ENCODE data around the gene FAM124A. TPM values are rescaled to one million over a fixed set of nuclear protein-coding genes. Genes with fewer than 3 reads are reported as not detected.
A peak's percentile ranks its signal among the peaks of the same experiment; 100 is the strongest.

The FAM124A gene
- total RNA-seq, 2 donors from 2014 or later, result 49.7 to 56.6 TPM

DNA sequence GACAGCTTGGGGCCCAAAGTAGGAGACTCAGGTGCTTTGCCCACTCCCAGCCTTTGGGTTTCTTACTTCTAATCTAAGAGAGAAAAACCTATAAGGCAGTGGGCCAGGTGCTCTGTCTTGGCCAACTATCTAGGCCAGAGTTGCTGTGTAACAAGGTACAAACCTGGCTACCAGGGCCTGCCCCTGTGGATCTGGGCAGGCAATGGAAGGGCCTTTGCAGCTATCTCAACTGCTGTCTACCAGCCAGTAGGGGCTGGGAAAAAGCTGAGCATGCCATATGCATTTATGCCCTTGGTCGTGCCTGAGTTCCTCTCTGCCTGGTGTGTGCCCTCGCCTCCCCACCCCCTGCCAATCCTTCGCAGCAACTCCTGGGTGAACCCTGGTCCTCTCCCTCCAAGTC lies 100.6 kb downstream of the FAM124A start:
- Mint-ChIP-seq H3K27me3 (ENCODE audit: insufficient read depth) (peaks cover 26% of the 10 kb centered on the region), H3K36me3 (ENCODE audit: low read depth) (no peaks in the 10 kb centered on the region), H3K27ac (no peak overlapping the region), H3K9me3 (no peaks in the 10 kb centered on the region), H3K4me3 (no peak overlapping the region), H3K4me1 (peaks cover 6% of the 10 kb centered on the region)
- Histone ChIP-seq H3K4me1 (ENCODE audit: control insufficient read depth, insufficient read depth, low read length) (no peaks in the 10 kb centered on the region), H3K36me3 (ENCODE audit: control insufficient read depth, insufficient read depth, low read length) (no peaks in the 10 kb centered on the region), H3K4me3 (ENCODE audit: low read length) (no peak overlapping the region), H3K9ac (ENCODE audit: extremely low read depth, low read length, poor library complexity, severe bottlenecking) (no peak overlapping the region), H3K9me3 (ENCODE audit: control insufficient read depth, low read length) (no peaks in the 10 kb centered on the region), H3K27me3 (ENCODE audit: control insufficient read depth, insufficient read depth, low read length, poor library complexity, severe bottlenecking) (no peaks in the 10 kb centered on the region), H3K27ac (ENCODE audit: low read depth, low read length) (no peak overlapping the region)
- DNase-seq, result peak; percentile 50
- WGBS, 2 experiments (ENCODE audit: insufficient coverage in 1 of 2, insufficient read length in 1 of 2), result 75 to 82% methylated on average over 3 of the region's 3 CpGs
- TF ChIP-seq, protein P1, sequence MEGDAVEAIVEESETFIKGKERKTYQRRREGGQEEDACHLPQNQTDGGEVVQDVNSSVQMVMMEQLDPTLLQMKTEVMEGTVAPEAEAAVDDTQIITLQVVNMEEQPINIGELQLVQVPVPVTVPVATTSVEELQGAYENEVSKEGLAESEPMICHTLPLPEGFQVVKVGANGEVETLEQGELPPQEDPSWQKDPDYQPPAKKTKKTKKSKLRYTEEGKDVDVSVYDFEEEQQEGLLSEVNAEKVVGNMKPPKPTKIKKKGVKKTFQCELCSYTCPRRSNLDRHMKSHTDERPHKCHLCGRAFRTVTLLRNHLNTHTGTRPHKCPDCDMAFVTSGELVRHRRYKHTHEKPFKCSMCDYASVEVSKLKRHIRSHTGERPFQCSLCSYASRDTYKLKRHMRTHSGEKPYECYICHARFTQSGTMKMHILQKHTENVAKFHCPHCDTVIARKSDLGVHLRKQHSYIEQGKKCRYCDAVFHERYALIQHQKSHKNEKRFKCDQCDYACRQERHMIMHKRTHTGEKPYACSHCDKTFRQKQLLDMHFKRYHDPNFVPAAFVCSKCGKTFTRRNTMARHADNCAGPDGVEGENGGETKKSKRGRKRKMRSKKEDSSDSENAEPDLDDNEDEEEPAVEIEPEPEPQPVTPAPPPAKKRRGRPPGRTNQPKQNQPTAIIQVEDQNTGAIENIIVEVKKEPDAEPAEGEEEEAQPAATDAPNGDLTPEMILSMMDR (conservative IDR thresholded peaks at IDR 0.05), result peak; percentile 23

DNA sequence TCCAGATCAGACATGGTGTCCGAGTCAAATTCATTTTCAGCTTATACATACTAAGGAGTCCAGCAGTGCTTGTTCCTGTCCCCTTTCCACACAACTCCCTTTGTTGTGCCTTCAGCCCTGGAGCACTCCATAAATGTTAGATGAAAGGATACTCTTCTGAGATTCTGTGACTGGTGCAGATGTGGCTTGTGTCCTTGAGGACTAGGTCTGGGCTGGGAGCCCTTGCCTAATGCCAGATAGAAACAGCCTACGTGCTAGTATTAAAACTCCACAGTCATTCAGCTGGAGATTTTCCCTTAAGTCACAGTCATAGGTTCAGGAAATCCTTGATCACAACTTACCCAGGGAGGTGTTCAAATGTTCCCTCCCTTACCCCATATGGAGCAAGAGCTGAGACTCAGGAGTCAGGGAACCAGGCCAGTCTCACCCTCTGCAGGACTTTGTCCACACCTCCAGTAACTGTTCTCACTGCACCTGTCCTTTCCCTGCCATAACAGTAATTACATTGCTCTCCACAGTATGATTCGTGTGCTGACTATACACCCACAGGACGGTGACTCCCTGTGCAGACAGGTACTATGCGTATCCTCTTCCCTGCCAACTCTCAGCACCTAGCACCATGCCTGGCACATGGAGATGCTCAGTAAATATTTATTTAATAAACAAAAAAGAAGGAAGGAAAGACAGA lies 101.8 kb downstream of the FAM124A start:
- TF ChIP-seq, protein P1 (conservative IDR thresholded peaks at IDR 0.05), result no peak
- H3K9me3 Mint-ChIP-seq, result no peaks in the 10 kb centered on the region
- H3K4me1 Mint-ChIP-seq, result peaks cover 6% of the 10 kb centered on the region
- H3K27me3 Mint-ChIP-seq (ENCODE audit: insufficient read depth), result peaks cover 15% of the 10 kb centered on the region
- no peaks in the 10 kb centered on the region for H3K9me3 ChIP-seq (ENCODE audit: control insufficient read depth, low read length)
- H3K27ac Mint-ChIP-seq, result no peak overlapping the region
- peak; percentile 30 for DNase-seq
- H3K36me3 Mint-ChIP-seq (ENCODE audit: low read depth), result no peaks in the 10 kb centered on the region
- H3K9ac ChIP-seq (ENCODE audit: extremely low read depth, low read length, poor library complexity, severe bottlenecking), result no peak overlapping the region
- H3K27me3 ChIP-seq (ENCODE audit: control insufficient read depth, insufficient read depth, low read length, poor library complexity, severe bottlenecking), result no peaks in the 10 kb centered on the region
- 84 to 94% methylated on average over 2 to 5 of the region's 5 CpGs for WGBS, 2 experiments (ENCODE audit: insufficient coverage in 1 of 2, insufficient read length in 1 of 2)
- no peaks in the 10 kb centered on the region for H3K36me3 ChIP-seq (ENCODE audit: control insufficient read depth, insufficient read depth, low read length)
- no peak overlapping the region for H3K4me3 Mint-ChIP-seq
- peaks cover 4% of the 10 kb centered on the region for H3K4me1 ChIP-seq (ENCODE audit: control insufficient read depth, insufficient read depth, low read length)
- H3K27ac ChIP-seq (ENCODE audit: low read depth, low read length), result no peak overlapping the region
- H3K4me3 ChIP-seq (ENCODE audit: low read length), result no peak overlapping the region

- peak; percentile 69 for DNase-seq
- 85% methylated on average over 7 to 14 of the region's 14 CpGs for WGBS, 2 experiments (ENCODE audit: insufficient coverage in 1 of 2, insufficient read length in 1 of 2)
- Mint-ChIP-seq H3K4me1 (no peaks in the 10 kb centered on the region), H3K4me3 (no peak overlapping the region), H3K27me3 (ENCODE audit: insufficient read depth) (peaks cover 15% of the 10 kb centered on the region), H3K27ac (no peak overlapping the region), H3K9me3 (no peaks in the 10 kb centered on the region), H3K36me3 (ENCODE audit: low read depth) (no peaks in the 10 kb centered on the region)
- H3K27me3 ChIP-seq (ENCODE audit: control insufficient read depth, insufficient read depth, low read length, poor library complexity, severe bottlenecking), result no peaks in the 10 kb centered on the region
- H3K9ac ChIP-seq (ENCODE audit: extremely low read depth, low read length, poor library complexity, severe bottlenecking), result no peak overlapping the region
- H3K4me3 ChIP-seq (ENCODE audit: low read length), result no peak overlapping the region
- peaks cover 4% of the 10 kb centered on the region for H3K4me1 ChIP-seq (ENCODE audit: control insufficient read depth, insufficient read depth, low read length)
- TF ChIP-seq, protein P1 (conservative IDR thresholded peaks at IDR 0.05), result no peak
- no peak overlapping the region for H3K27ac ChIP-seq (ENCODE audit: low read depth, low read length)
- no peaks in the 10 kb centered on the region for H3K9me3 ChIP-seq (ENCODE audit: control insufficient read depth, low read length)
- H3K36me3 ChIP-seq (ENCODE audit: control insufficient read depth, insufficient read depth, low read length), result no peaks in the 10 kb centered on the region
Observed at GRCh38 chr13:51324714-51325420, 102.7 kb downstream of the FAM124A start.

Data from endodermal cell (in vitro differentiated cells).